Tibial nerve (tissue), 4 donors: ENCODE results near the gene WWTR1. TPM values are rescaled to one million over a fixed set of nuclear protein-coding genes. Genes with fewer than 3 reads are reported as not detected.
A peak's percentile ranks its signal among the peaks of the same experiment; 100 is the strongest.

Source experiments
- DNase-seq, 2 donors: peaks; one replicate each; pipeline ENCODE4 v3.0.0-alpha.2; 2019; ENCODE audit warnings: low spot score in 2 of 2
- H3K27ac ChIP-seq, 4 donors: fragments of 200-600 bp; sonication (generic) in 3 of 4; one replicate each; pipeline ENCODE4 v1.5.1; 2017 to 2019; ENCODE audit warnings: mild to moderate bottlenecking in 1 of 4
- H3K27me3 ChIP-seq, 2 donors: fragments of 200-600 bp; sonication (generic) in 1 of 2; one replicate each; pipeline versions ENCODE4 v1.5.1 to v1.6.0; 2017 to 2019
- H3K36me3 ChIP-seq, 3 donors: fragments of 200-600 bp; sonication (generic); one replicate each; pipeline ENCODE4 v1.5.1; 2018 to 2019
- H3K4me1 ChIP-seq, 4 donors: fragments of 200-600 bp; sonication (generic) in 3 of 4; one replicate each; pipeline ENCODE4 v1.5.1; 2017 to 2019
- H3K4me3 ChIP-seq, 4 donors: fragments of 200-600 bp; sonication (generic) in 3 of 4; one replicate each; pipeline ENCODE4 v1.5.1; 2017 to 2019; ENCODE audit warnings: mild to moderate bottlenecking in 1 of 4, moderate library complexity in 1 of 4
- H3K9me3 ChIP-seq, 4 donors: fragments of 200-600 bp; sonication (generic) in 3 of 4; one replicate each; pipeline ENCODE4 v1.5.1; 2017 to 2019
- EP300 ChIP-seq, 2 donors: sonication (generic); formaldehyde crosslinking; IDR thresholded peaks; one replicate each; pipeline ENCODE4 v1.6.1; 2017; ENCODE audit warnings: antibody characterized with exemption in 2 of 2, mild to moderate bottlenecking in 1 of 2
- POLR2A ChIP-seq, 2 donors: fragments of 450-650 bp; IDR thresholded peaks; one replicate each; pipeline ENCODE4 v1.6.1; 2017; ENCODE audit warnings: antibody characterized with exemption in 2 of 2, mild to moderate bottlenecking in 2 of 2, moderate library complexity in 2 of 2
- WGBS, 2 donors: methylation state at CpG; one replicate each; pipeline ENCODE4 v1.1.5; 2018; 5-methylcytosine and 5-hydroxymethylcytosine counted together
- total RNA-seq, 4 donors: library from RNA; depleted of rRNA; stranded (reverse); fragments of >200 nt; gene quantifications; one replicate each; pipeline ENCODE4 v1.1.0, GENCODE V29; 2016
- TF ChIP-seq, protein P1 (sequence below), 5 experiments: fragments of 200-600 bp in 3 of 5; fragments of 450-650 bp in 2 of 5; sonication (generic) in 3 of 5; IDR thresholded peaks; one replicate each; pipeline ENCODE4 v1.5.1; 2016 to 2019; ENCODE audit warnings: antibody characterized with exemption in 5 of 5, mild to moderate bottlenecking in 3 of 5, moderate library complexity in 2 of 5

Gene WWTR1
- total RNA-seq, 4 donors from 2014 or later: 86.5 to 130 (median 113) TPM

DNA sequence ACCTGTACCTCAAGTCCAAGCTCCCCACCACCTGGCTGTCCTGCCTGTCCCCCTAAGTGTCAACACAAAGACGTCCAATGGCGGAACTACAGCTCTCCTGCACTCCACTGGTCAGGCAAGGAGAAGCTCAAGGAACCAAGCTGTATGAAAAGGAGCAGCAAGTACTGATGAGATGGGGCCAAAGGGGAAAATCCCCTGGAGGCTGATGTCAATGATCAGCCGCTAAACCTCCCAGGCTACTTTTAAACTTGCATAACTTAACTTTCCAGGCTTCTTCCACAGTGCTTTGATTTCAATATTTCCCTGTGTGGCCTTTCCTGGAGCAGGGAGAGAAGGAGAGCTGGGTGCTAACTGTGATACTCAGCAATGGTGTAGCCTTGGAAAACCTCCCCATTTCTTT is 148.3 kb downstream of the WWTR1 start:
- no peak overlapping the region for H3K27ac ChIP-seq
- H3K27me3 ChIP-seq: no peaks in the 10 kb centered on the region
- TF ChIP-seq, protein P1, sequence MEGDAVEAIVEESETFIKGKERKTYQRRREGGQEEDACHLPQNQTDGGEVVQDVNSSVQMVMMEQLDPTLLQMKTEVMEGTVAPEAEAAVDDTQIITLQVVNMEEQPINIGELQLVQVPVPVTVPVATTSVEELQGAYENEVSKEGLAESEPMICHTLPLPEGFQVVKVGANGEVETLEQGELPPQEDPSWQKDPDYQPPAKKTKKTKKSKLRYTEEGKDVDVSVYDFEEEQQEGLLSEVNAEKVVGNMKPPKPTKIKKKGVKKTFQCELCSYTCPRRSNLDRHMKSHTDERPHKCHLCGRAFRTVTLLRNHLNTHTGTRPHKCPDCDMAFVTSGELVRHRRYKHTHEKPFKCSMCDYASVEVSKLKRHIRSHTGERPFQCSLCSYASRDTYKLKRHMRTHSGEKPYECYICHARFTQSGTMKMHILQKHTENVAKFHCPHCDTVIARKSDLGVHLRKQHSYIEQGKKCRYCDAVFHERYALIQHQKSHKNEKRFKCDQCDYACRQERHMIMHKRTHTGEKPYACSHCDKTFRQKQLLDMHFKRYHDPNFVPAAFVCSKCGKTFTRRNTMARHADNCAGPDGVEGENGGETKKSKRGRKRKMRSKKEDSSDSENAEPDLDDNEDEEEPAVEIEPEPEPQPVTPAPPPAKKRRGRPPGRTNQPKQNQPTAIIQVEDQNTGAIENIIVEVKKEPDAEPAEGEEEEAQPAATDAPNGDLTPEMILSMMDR (IDR thresholded peaks at IDR 0.05): no peak
- no peak for TF ChIP-seq EP300 (IDR thresholded peaks at IDR 0.05)
- no peak for TF ChIP-seq POLR2A (IDR thresholded peaks at IDR 0.05)
- H3K9me3 ChIP-seq: no peaks in the 10 kb centered on the region
- H3K4me1 ChIP-seq: peaks cover 0 to 30% (median 6%) of the 10 kb centered on the region in 4 donors
- 86 to 94% methylated on average over 3 of the region's 3 CpGs for WGBS, 2 donors
- DNase-seq: no peak
- no peak overlapping the region for H3K4me3 ChIP-seq
- no peaks in the 10 kb centered on the region for H3K36me3 ChIP-seq

DNA sequence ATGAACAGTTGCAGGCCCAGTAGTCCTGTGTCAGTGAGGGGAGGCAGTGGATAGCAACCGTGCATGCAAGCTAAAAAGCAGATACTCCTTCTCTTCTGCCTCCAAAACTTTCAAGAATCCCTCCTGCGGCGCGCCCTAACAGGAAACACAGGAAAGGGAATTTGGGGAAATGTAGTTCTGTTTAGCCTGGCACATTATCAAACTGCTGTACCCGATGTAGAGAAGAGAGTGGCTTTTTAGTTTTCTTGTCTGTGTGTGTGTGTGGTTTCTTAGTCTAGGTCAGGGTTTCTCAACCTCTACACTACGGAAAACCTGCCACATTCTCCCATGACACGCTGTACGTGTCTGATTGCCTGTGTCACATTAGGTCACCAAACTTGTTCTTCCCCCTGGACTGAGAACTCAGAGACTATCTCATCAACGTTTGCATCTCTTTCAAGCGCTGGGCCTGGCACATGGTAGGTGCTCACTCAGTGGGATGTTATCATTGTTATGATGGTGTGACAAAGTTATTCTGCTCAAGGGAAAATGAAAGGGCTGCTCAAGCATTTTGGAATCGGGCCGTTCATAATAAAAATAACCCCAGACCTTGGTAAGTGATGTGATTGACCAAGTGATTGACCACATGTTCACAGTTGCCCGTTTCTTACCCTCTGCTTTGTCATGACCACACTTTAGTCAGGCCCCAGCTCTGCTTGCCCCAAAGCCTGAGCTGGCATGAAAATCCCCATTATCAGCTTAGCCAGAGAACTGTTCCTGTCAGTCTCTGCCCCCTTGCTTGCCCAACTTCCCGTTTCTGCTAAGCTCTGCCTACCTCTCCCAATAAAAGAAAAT is 150.1 kb downstream of the WWTR1 start:
- DNase-seq: no peak
- no peaks in the 10 kb centered on the region for H3K36me3 ChIP-seq
- TF ChIP-seq, protein P1 (IDR thresholded peaks at IDR 0.05): no peak
- TF ChIP-seq EP300 (IDR thresholded peaks at IDR 0.05): no peak
- H3K27ac ChIP-seq: peak overlapping the region in 2 of 4 donors; percentile 46 to 53
- H3K27me3 ChIP-seq: no peaks in the 10 kb centered on the region
- WGBS, 2 donors: 32 to 33% methylated on average over 14 of the region's 14 CpGs
- peak overlapping the region in 1 of 4 donors; percentile 14 for H3K4me3 ChIP-seq
- H3K4me1 ChIP-seq: peaks cover 0 to 29% (median 6%) of the 10 kb centered on the region in 4 donors
- H3K9me3 ChIP-seq: no peaks in the 10 kb centered on the region

DNA sequence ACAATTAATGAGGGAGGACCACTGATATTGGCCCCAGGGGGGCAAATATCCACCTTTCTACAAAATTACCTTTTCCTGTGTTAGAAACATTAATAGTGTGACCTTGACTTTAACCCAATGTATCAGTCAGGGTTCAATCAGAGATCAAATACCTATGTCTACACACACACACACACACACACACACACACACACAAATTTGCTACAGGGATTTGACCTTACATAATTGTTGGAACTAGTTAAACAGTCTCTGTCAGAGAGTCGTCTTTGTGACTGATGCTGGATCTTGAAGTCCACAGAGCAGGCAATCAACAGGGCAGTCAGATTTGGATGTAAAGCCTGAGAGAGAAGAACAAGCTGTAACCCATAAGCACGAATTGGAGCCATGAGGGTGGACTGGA is 150.9 kb downstream of the WWTR1 start:
- H3K27ac ChIP-seq: peak overlapping the region in 2 of 4 donors; percentile 46 to 53
- WGBS, 2 donors: 34% methylated on average over 2 of the region's 2 CpGs
- H3K4me1 ChIP-seq: peaks cover 0 to 22% (median 6%) of the 10 kb centered on the region in 4 donors

DNA sequence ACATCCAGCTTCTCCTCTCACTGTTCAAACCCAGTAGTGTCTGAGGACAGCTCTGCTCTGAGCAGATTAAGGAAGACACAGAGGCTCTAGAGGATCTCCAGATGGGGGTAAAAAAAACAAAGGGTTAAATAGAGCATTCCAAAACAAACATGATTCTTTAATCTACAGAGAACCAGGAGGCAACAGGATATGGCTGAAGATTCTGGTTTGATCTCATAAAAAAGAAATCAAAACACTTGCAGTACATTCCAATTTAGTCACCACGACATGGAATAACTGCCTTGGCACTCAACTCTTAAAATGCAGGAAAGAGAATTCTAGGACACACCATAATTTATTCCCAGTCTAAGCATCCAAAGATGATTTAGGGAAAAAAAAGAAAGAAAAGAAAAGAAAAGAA is 151.3 kb downstream of the WWTR1 start:
- Histone ChIP-seq H3K4me1 (peaks cover 0 to 22% (median 6%) of the 10 kb centered on the region in 4 donors), H3K27ac (no peak overlapping the region), H3K27me3 (no peaks in the 10 kb centered on the region), H3K36me3 (no peaks in the 10 kb centered on the region), H3K9me3 (no peaks in the 10 kb centered on the region), H3K4me3 (no peak overlapping the region)
- 38 to 53% methylated on average over 1 of the region's 1 CpG for WGBS, 2 donors
- DNase-seq: no peak
- TF ChIP-seq, protein P1 (IDR thresholded peaks at IDR 0.05): no peak
- no peak for TF ChIP-seq POLR2A (IDR thresholded peaks at IDR 0.05)
- TF ChIP-seq EP300 (IDR thresholded peaks at IDR 0.05): no peak

More for the DNA sequence above, 150.9 kb downstream of the WWTR1 start:
- no peak for DNase-seq
- H3K9me3 ChIP-seq: no peaks in the 10 kb centered on the region
- H3K27me3 ChIP-seq: no peaks in the 10 kb centered on the region
- TF ChIP-seq POLR2A (IDR thresholded peaks at IDR 0.05) (no peak), EP300 (IDR thresholded peaks at IDR 0.05) (no peak)
- TF ChIP-seq, protein P1 (IDR thresholded peaks at IDR 0.05): no peak
- no peaks in the 10 kb centered on the region for H3K36me3 ChIP-seq
- H3K4me3 ChIP-seq: no peak overlapping the region

DNA sequence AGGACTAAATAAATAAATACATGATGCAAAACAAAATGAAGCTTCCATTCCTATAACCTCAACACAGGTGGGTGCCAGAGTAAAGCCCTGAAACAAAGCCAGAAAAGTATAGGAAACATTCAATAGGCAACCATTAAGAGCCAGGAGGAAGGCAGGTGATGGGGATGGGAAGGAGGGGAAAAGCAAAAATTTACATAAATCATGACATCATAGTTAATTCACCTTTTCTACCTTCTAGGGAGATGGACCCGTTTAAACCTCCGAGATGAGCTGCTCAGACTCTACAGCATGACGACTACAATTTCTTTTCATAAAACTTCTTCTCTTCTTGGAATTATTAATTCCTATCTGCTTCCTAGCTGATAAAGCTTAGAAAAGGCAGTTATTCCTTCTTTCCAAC is 155.4 kb downstream of the WWTR1 start:
- WGBS, 2 donors: 83 to 84% methylated on average over 3 of the region's 3 CpGs
- H3K36me3 ChIP-seq: no peaks in the 10 kb centered on the region
- no peak for DNase-seq
- peaks cover 0 to 12% (median 0%) of the 10 kb centered on the region in 4 donors for H3K4me1 ChIP-seq
- H3K27me3 ChIP-seq: no peaks in the 10 kb centered on the region
- no peak overlapping the region for H3K4me3 ChIP-seq
- no peak overlapping the region for H3K27ac ChIP-seq
- no peaks in the 10 kb centered on the region for H3K9me3 ChIP-seq
- no peak for TF ChIP-seq POLR2A (IDR thresholded peaks at IDR 0.05)
- TF ChIP-seq EP300 (IDR thresholded peaks at IDR 0.05): no peak
- TF ChIP-seq, protein P1 (IDR thresholded peaks at IDR 0.05): no peak
